Osteoblast (primary cell): ENCODE results near the gene STK38. TPM values are rescaled to one million over a fixed set of nuclear protein-coding genes. Genes with fewer than 3 reads are reported as not detected.

Experiments used
- DNase-seq: peaks from one replicate; pipeline ENCODE4 v3.0.0; 2011; ENCODE audit warnings: low spot score, mixed read lengths; ENCODE audit not compliant: insufficient read length; ENCODE audit errors: missing footprints
- H2AFZ ChIP-seq: 2 replicates; pipeline ENCODE4 v1.6.0; 2011; ENCODE audit warnings: mild to moderate bottlenecking, low read length
- H3K27ac ChIP-seq: 2 replicates; pipeline ENCODE4 v1.5.1; 2011; ENCODE audit warnings: mild to moderate bottlenecking, low read depth, low read length, moderate library complexity
- H3K27me3 ChIP-seq: 2 replicates; pipeline ENCODE4 v1.6.0; 2012; ENCODE audit warnings: mild to moderate bottlenecking, control low read depth, inconsistent platforms, low read length, moderate library complexity; ENCODE audit not compliant: insufficient read depth
- H3K36me3 ChIP-seq: 2 replicates; pipeline ENCODE4 v1.5.1; 2011; ENCODE audit warnings: mild to moderate bottlenecking, low read length, control low read depth, moderate library complexity; ENCODE audit not compliant: insufficient read depth
- H3K4me1 ChIP-seq: 2 replicates; pipeline ENCODE4 v1.5.1; 2011; ENCODE audit warnings: mild to moderate bottlenecking, low read length, control low read depth, moderate library complexity; ENCODE audit not compliant: insufficient read depth
- H3K4me2 ChIP-seq: 2 replicates; pipeline ENCODE4 v1.6.0; 2011; ENCODE audit warnings: mild to moderate bottlenecking, low read length; ENCODE audit not compliant: insufficient read depth
- H3K4me3 ChIP-seq: fragments of 200-600 bp; sonication (generic); 3 replicates; pipeline ENCODE4 v1.5.1; 2012; ENCODE audit warnings: mild to moderate bottlenecking, low read length, inconsistent platforms; ENCODE audit not compliant: insufficient read depth
- H3K79me2 ChIP-seq: 2 replicates; pipeline ENCODE4 v1.6.0; 2012; ENCODE audit warnings: mild to moderate bottlenecking, low read length, control low read depth, inconsistent platforms; ENCODE audit not compliant: insufficient read depth
- H3K9me3 ChIP-seq: 2 replicates; pipeline ENCODE4 v1.5.1; 2011; ENCODE audit warnings: low read depth, low read length, control low read depth
- H4K20me1 ChIP-seq: 2 replicates; pipeline ENCODE4 v1.6.0; 2012; ENCODE audit warnings: mild to moderate bottlenecking, low read length, control low read depth; ENCODE audit not compliant: insufficient read depth
- CTCF ChIP-seq: IDR thresholded peaks from 2 replicates; pipeline ENCODE4 v1.5.1; 2011; ENCODE audit warnings: mild to moderate bottlenecking, low read depth, low read length, moderate library complexity; ENCODE audit errors: extremely low read depth
- total RNA-seq: library from RNA; depleted of rRNA; stranded (reverse); fragments of >200 nt; gene quantifications from 2 replicates; pipeline ENCODE4 v1.2.3, GENCODE V29; 2012

STK38 gene
- total RNA-seq, 1 donor: 48.1 TPM

DNA sequence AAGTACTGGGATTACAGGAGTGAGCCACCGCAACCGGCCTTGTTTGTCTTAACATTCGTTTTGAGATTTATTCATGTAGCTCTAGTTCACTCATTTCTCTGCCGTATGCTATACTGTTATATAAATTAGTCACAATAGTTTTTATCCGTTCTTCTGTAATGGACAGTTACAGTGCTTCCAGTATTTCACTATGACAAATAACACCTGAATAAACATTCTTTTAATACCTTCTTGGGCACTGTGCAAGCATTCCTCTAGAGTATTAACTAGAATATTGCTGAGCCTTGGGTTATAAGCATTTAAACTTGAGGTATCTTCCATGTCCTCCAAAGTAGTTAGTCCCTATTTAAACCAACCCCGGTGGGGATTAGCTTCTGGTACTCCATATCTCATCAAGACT lies 45.6 kb downstream of the STK38 start:
- Histone ChIP-seq H3K36me3 (peaks cover 52% of the 10 kb centered on the region), H2AFZ (no peak overlapping the region)
- no peak for TF ChIP-seq CTCF

GRCh38 chr6:36499918-36500317 lies 47.4 kb downstream of the STK38 start:
- Histone ChIP-seq H3K79me2 (no peaks in the 10 kb centered on the region), H3K4me1 (no peaks in the 10 kb centered on the region), H2AFZ (no peak overlapping the region), H3K36me3 (peaks cover 52% of the 10 kb centered on the region), H3K9me3 (no peaks in the 10 kb centered on the region), H3K4me2 (no peak overlapping the region), H3K27me3 (no peaks in the 10 kb centered on the region), H3K27ac (no peak overlapping the region), H4K20me1 (no peaks in the 10 kb centered on the region), H3K4me3 (no peak overlapping the region)
- no peak for TF ChIP-seq CTCF
- no peak for DNase-seq

More for the DNA sequence above, 45.6 kb downstream of the STK38 start:
- no peak overlapping the region for H3K27ac ChIP-seq
- H3K4me1 ChIP-seq: no peaks in the 10 kb centered on the region
- no peak overlapping the region for H3K4me2 ChIP-seq
- H3K27me3 ChIP-seq: no peaks in the 10 kb centered on the region
- no peaks in the 10 kb centered on the region for H4K20me1 ChIP-seq
- H3K9me3 ChIP-seq: no peaks in the 10 kb centered on the region
- peak; percentile 53 for DNase-seq
- H3K4me3 ChIP-seq: no peak overlapping the region
- H3K79me2 ChIP-seq: no peaks in the 10 kb centered on the region

GRCh38 chr6:36495086-36495485 lies 52.2 kb downstream of the STK38 start:
- peak; percentile 31 for DNase-seq
- Histone ChIP-seq H3K27me3 (no peaks in the 10 kb centered on the region), H3K27ac (no peak overlapping the region), H2AFZ (no peak overlapping the region), H4K20me1 (peaks cover 13% of the 10 kb centered on the region), H3K4me3 (no peak overlapping the region), H3K9me3 (no peaks in the 10 kb centered on the region), H3K4me1 (peaks cover 5% of the 10 kb centered on the region), H3K36me3 (peaks cover 49% of the 10 kb centered on the region), H3K4me2 (no peak overlapping the region), H3K79me2 (no peaks in the 10 kb centered on the region)
- no peak for TF ChIP-seq CTCF

DNA sequence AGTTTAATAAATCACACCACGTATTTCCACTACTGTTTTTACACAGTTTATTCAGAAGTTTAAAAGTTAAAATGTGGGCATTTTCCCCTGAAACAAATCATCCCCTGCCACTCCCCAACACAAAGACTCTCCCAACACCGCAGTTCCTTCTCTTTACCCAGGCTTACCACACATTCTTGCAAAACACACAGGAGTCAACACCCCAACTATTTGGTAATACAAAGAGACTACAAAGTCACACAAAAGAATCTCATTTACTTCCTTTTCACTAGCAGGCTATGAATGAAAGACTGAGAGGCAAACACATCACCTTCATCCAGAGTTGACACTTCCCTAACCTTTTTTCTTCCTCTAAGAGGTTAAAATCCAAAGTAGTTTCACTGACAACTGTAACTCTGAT lies 53.4 kb downstream of the STK38 start:
- Histone ChIP-seq H3K27ac (no peak overlapping the region), H3K4me3 (no peak overlapping the region), H2AFZ (no peak overlapping the region), H3K4me2 (no peak overlapping the region), H3K27me3 (no peaks in the 10 kb centered on the region), H3K36me3 (peaks cover 51% of the 10 kb centered on the region), H3K9me3 (no peaks in the 10 kb centered on the region), H4K20me1 (peaks cover 13% of the 10 kb centered on the region), H3K79me2 (no peaks in the 10 kb centered on the region), H3K4me1 (peaks cover 5% of the 10 kb centered on the region)
- no peak for TF ChIP-seq CTCF
- DNase-seq: peak; percentile 19
